ENCODE results near the gene PITX3.

DNA sequence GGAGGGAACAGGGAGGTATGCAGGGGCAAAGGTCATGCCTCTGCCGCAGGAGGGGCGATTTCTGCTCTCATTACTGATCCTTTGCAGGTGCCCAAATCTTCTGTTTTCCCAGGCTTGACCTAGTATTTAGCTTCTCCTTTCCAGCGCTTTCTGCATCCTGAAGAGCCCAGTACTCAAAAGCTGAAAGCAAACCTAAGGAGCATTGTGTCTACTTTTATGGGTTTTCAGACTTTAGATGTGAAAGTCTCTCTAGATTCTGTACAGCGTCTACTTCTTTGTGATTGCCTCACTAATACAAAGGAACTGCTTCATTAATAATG lies 4.6 kb upstream of the PITX3 start:
- TF ChIP-seq BACH2 (CRISPR knock-in tag; IDR thresholded peaks at IDR 0.05; ENCODE audit: borderline replicate concordance), result no peak
- TF ChIP-seq ZC3H10 (CRISPR knock-in tag; IDR thresholded peaks at IDR 0.05), result no peak
- TF ChIP-seq TOX (CRISPR knock-in tag; IDR thresholded peaks at IDR 0.05; ENCODE audit: borderline replicate concordance), result no peak
- TF ChIP-seq, protein P1, sequence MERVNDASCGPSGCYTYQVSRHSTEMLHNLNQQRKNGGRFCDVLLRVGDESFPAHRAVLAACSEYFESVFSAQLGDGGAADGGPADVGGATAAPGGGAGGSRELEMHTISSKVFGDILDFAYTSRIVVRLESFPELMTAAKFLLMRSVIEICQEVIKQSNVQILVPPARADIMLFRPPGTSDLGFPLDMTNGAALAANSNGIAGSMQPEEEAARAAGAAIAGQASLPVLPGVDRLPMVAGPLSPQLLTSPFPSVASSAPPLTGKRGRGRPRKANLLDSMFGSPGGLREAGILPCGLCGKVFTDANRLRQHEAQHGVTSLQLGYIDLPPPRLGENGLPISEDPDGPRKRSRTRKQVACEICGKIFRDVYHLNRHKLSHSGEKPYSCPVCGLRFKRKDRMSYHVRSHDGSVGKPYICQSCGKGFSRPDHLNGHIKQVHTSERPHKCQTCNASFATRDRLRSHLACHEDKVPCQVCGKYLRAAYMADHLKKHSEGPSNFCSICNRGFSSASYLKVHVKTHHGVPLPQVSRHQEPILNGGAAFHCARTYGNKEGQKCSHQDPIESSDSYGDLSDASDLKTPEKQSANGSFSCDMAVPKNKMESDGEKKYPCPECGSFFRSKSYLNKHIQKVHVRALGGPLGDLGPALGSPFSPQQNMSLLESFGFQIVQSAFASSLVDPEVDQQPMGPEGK (CRISPR knock-in tag; IDR thresholded peaks at IDR 0.05; ENCODE audit: borderline replicate concordance), result no peak

Data from SK-N-SH treated with all-trans-retinoic acid at 6 μM for 48 hours (cell line).